Posterior vena cava (tissue), 2 donors: ENCODE results near the gene LGALSL. TPM values are rescaled to one million over a fixed set of nuclear protein-coding genes. Genes with fewer than 3 reads are reported as not detected.
A peak's percentile ranks its signal among the peaks of the same experiment; 100 is the strongest.

Source experiments
- DNase-seq: peaks from one replicate; pipeline ENCODE4 v3.0.0-alpha.2; 2020; ENCODE audit warnings: low spot score
- intact Hi-C, 2 donors: fragments of 100-400 bp; cut with DNase I; formaldehyde crosslinking; loops; one replicate each; pipeline versions ENCODE4 v1.14.1 to v1.14.2; 2022 to 2023
- long read RNA-seq, 2 donors: library from polyadenylated mRNA; unstranded; transcript quantifications; one replicate each; pipeline ENCODE4 v2.0.0, GENCODE V29; 2020 to 2021
- total RNA-seq, 2 donors: library from RNA; stranded (reverse); fragmentation: NEBNext Ultra II Directional; extraction: Animal tissue kit (Norgen Biotek cat#: 25700); gene quantifications; one replicate each; pipeline ENCODE4 v1.2.1, GENCODE V29; 2021
- donor health status: DM: yes; HTN: yes; CAD: no.
- donor health status: DM: yes; HTN: yes; CAD: no.

Gene LGALSL
- 10 to 100 TPM; 20.5 to 23.4 TPM for total RNA-seq
- long read RNA-seq, donor 1, partial matches to known transcripts, result 2 of 4 reads
- long read RNA-seq, donor 1, other reads (novel, unspliced or antisense), result 1 of 4 reads
- long read RNA-seq, donor 2, partial matches to known transcripts, result 0 of 2 reads
- long read RNA-seq, donor 2, other reads (novel, unspliced or antisense), result 1 of 2 reads

GRCh38 chr2:64453770-64454385 lies at the start of gene LGALSL:
Gene LGALSL (plus strand): TSS chr2:64454162. CDS start chr2:64454546, 384 bp downstream.
- DNase-seq, result peak; percentile 90
- intact Hi-C loops, result loop anchor here in 1 of 2 donors (5.0 to 10.0 kb wide), 2 partner anchors 97 to 119 kb away; no protein-coding TSS in a partner anchor

- intact Hi-C loops, result no loop called here
- no peak for DNase-seq
Observed at GRCh38 chr2:64404743-64405142, 49.2 kb upstream of the LGALSL start.

- intact Hi-C loops, result no loop called here
- DNase-seq, result no peak
Observed at GRCh38 chr2:64405581-64406406, 48.2 kb upstream of the LGALSL start.

- intact Hi-C loops, result no loop called here
- DNase-seq, result no peak
Observed at GRCh38 chr2:64406407-64406774, 47.6 kb upstream of the LGALSL start.

DNA sequence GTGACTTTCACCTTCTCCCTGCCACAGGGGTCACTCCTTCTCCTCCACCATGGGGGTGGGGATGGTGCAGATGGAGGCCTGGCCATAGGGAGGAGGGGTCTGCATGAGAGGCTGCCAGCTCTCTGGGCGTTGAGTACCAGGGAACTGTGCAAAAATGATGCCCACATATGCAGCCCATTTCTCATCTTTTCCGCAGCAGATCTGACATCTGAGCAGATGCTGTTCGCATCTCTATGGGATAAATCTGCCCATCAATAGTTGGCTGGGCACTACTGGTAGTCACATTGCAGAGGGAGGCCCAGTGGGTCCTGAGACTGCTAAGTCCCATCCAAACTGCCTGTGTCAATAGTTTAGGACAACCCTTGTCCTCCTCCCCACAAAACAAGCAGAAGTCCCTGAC lies 45.9 kb upstream of the LGALSL start:
- DNase-seq, result no peak
- intact Hi-C loops, result no loop called here

DNA sequence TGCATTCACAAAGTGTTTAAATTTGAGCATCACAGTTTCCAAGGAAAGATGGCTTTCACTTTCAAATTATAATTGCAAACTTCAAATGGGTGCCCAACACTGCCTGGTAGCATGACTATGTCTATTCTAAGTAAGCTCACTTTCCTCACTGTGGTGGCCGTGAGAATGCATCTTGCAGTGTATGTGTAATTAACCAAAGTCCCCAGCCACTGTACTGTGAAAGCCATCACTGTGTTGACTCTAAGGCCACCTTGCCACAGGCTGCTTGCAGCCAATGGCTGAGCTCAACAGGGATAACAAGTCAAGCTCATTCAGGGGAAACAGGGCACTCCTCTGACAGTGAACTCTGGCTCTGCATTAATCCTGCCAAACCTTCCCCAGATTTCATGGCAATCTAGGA lies 43.3 kb upstream of the LGALSL start:
- intact Hi-C loops, result no loop called here
- no peak for DNase-seq

DNA sequence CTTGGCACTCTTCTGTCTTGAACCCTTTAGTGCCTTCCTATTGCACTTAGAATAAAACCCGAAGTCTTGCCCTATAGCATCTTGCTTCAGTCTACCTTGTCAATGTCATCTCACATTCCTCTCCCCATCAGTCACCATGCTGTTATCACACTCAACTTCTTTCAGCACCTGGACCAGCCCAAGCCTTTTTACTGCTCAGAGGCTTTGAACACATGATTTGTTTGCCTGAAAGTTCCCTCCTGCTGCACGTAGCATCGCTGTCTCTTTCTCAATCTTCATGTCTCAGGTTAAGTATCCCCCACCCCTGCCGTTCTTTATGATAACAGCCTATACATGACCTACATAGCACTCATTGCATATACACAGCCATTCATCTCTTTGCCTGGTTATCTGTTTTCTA lies 41.3 kb upstream of the LGALSL start:
- intact Hi-C loops, result no loop called here
- DNase-seq, result no peak

DNA sequence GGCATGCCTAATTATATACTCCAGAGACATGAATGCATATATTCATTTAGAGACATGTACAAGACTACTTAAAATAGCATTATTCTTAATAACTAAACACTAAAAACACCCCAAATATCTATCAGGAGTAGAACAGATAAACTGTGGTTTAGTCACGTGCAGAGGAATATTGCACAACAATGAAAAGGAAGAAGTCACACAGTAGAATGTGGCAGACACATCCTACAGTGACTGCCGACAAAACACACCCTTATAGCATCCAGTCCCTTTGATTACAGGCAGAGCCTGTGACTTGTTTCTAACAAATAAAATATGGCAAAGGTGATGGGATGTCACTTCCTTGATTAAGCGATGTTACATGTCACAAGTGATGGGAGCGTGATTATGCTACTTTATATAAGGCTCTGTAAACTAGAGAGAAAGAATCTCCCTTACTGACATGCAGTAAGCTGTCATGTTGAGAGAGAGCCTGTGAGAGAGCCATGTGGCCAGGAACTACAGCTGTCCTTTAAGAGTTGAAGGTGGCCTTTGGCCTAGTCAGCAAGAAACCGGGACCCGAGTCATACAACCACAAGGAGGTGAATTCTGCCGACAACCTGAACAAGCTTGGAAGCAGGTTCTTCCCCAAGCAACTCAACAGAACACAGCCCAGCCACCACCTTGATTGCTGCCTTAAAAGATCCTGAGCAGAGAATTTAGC lies 39.1 kb upstream of the LGALSL start:
- no peak for DNase-seq
- intact Hi-C loops, result no loop called here

GRCh38 chr2:64417624-64418023 lies 36.3 kb upstream of the LGALSL start:
- no peak for DNase-seq
- intact Hi-C loops, result no loop called here

- intact Hi-C loops, result loop anchor here in 1 of 2 donors (5.0 kb wide), 1 partner anchor 448 kb away; no protein-coding TSS in a partner anchor
- DNase-seq, result no peak
Observed at GRCh38 chr2:64419596-64420165, 34.3 kb upstream of the LGALSL start.

GRCh38 chr2:64420677-64421076 lies 33.3 kb upstream of the LGALSL start:
- DNase-seq, result no peak
- intact Hi-C loops, result loop anchor here in 1 of 2 donors (5.0 kb wide), 1 partner anchor 447 kb away; no protein-coding TSS in a partner anchor

DNA sequence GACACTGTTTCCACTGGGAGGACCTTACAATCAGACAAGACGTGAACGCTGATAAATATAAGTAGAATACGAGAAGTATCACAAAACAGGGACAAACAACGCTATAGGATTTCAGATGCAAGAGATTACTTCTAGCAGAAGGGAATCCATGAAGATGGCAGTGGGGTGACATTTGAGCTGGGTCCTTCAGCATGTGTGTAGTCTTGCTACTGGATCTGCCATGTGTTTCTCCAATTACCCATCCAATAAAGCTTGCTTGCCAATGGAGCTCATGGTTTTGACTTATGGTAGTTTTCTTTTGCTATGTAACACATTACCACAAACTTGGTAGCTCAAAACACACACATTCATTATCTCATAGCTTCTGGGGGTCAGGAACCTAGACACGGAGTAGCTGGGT lies 32.8 kb upstream of the LGALSL start:
- no peak for DNase-seq
- intact Hi-C loops, result loop anchor here in 1 of 2 donors (5.0 kb wide), 1 partner anchor 446 kb away; no protein-coding TSS in a partner anchor

GRCh38 chr2:64422466-64422865 lies 31.5 kb upstream of the LGALSL start:
- DNase-seq, result no peak
- intact Hi-C loops, result loop anchor here in 1 of 2 donors (5.0 kb wide), 1 partner anchor 445 kb away; no protein-coding TSS in a partner anchor

GRCh38 chr2:64423303-64423702 lies 30.7 kb upstream of the LGALSL start:
- intact Hi-C loops, result loop anchor here in 1 of 2 donors (5.0 kb wide), 1 partner anchor 444 kb away; no protein-coding TSS in a partner anchor
- no peak for DNase-seq

DNA sequence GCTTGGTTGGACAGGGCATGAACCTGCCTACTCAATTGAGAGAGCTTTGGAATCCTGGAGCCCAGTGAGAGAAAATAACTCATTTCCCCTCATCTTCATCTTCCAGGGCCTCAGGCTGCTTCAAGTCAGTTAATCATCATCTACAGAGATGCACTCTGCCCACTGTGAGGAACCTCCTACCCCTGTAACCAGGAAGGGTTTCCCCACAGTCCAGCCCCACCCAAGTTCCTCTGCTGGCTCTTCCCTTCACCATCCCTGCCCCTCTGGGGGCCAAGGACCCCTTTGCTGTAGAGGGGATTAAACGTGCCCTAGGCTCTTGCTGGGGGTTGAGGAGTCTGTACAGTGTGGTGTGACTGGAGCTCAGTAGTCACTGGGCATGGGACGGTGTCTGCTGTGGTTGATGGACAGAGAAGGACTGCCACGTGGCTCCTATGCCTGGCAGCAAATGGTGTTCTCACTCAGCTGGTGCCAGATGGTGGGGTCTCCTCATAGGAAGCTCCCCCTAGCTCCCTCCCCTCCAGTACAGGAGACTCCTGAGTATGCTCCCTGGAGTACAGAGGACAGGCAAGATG lies 29.5 kb upstream of the LGALSL start:
- DNase-seq, result no peak
- intact Hi-C loops, result loop anchor here in 1 of 2 donors (5.0 kb wide), 1 partner anchor 443 kb away; no protein-coding TSS in a partner anchor

- intact Hi-C loops, result no loop called here
- DNase-seq, result no peak
Observed at GRCh38 chr2:64426183-64426952, 27.6 kb upstream of the LGALSL start.

DNA sequence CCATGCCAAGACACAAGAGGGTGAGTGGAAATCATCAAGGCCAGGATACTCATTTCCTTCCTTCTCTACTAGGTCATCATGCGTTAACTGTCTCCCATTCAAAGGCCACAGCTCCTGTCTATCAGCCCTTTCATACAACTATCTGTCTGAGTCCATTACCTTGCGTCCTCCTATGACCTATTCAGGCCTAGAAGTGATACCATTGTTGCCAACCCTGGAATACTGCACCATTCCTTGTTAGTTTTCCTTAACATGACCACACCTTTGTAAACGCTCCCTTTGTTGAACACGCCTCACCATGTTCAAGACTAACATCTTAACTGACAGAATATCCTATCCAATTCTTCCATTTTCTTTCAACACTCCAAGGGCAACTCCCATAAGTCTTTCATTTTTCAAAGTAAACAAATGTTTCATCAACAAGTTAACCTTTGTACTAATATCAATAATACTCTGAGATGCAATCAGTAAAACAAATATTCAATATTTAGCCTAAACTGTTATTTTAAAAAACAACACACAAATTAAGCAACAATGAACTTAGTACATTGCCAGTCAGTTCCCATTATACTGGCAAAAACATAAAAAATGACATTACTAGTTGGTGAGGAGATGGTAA lies 19.8 kb upstream of the LGALSL start:
- intact Hi-C loops, result no loop called here
- DNase-seq, result no peak

DNA sequence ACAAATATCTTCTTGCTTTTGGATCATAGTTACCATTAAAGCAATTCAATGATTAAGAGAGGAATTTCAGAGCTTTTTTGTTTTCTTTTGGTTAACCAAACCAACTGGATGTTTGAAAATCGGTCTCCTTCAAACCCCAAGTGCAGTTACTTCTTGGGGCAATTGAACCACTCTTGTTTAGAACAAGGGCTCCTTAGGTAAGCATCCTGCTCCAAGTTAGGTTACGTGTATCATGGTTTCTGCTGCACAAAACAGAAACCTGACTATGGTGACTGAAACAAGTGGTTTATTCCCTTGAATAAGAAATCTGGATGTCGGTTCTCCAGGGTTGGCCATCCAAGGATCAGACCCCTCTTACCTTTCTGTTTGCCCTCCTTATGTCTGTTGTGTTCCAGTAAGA lies 16.1 kb upstream of the LGALSL start:
- intact Hi-C loops, result no loop called here
- DNase-seq, result no peak
